Fibroblast of villous mesenchyme (primary cell): ENCODE results near the gene PWP1. TPM values are rescaled to one million over a fixed set of nuclear protein-coding genes. Genes with fewer than 3 reads are reported as not detected.

ENCODE experiments used
- DNase-seq: peaks from one replicate; pipeline ENCODE4 v3.0.0-alpha.2; 2010; ENCODE audit warnings: low read depth
- H3K4me3 ChIP-seq: 2 replicates; pipeline ENCODE4 v1.5.1; 2011; ENCODE audit warnings: low read depth, mild to moderate bottlenecking, low read length
- CTCF ChIP-seq: IDR thresholded peaks from 2 replicates; pipeline ENCODE4 v1.5.1; 2012; ENCODE audit warnings: low read depth, mild to moderate bottlenecking, low read length; ENCODE audit not compliant: insufficient read depth
- total RNA-seq: library from RNA; depleted of rRNA; stranded (reverse); fragments of >200 nt; gene quantifications from 2 replicates; pipeline ENCODE4 v1.2.3, GENCODE V29; 2012

The PWP1 gene
- total RNA-seq, 1 donor: 68.7 TPM

GRCh38 chr12:107731366-107731765, 45.8 kb downstream of the PWP1 start:
- no peak for TF ChIP-seq CTCF
- no peak for DNase-seq
- H3K4me3 ChIP-seq: no peak overlapping the region

GRCh38 chr12:107732365-107732764, 46.8 kb downstream of the PWP1 start:
- H3K4me3 ChIP-seq: no peak overlapping the region
- no peak for TF ChIP-seq CTCF
- DNase-seq: no peak

- no peak for DNase-seq
- no peak for TF ChIP-seq CTCF
- H3K4me3 ChIP-seq: no peak overlapping the region
These were observed 48.5 kb downstream of the PWP1 start for GRCh38 chr12:107734139-107734538.

GRCh38 chr12:107735763-107736162, 50.2 kb downstream of the PWP1 start:
- no peak overlapping the region for H3K4me3 ChIP-seq
- DNase-seq: peak; percentile 14
- TF ChIP-seq CTCF: no peak

GRCh38 chr12:107736914-107737313, 51.3 kb downstream of the PWP1 start:
- DNase-seq: no peak
- TF ChIP-seq CTCF: no peak
- H3K4me3 ChIP-seq: no peak overlapping the region

- TF ChIP-seq CTCF: no peak
- peak overlapping the region; percentile 2 for H3K4me3 ChIP-seq
- peak; percentile 73 for DNase-seq
These were observed 62.9 kb downstream of the PWP1 start for GRCh38 chr12:107748472-107748871.

- TF ChIP-seq CTCF: no peak
- DNase-seq: peak; percentile 44
- H3K4me3 ChIP-seq: no peak overlapping the region
These were observed 63.5 kb downstream of the PWP1 start for GRCh38 chr12:107749083-107749482.
